CD1c-positive myeloid dendritic cell (primary cell): ENCODE results near the gene ATXN10.
"Not testable (repeated sequence)": the region's sequence is repeated elsewhere in the genome, so short reads cannot be mapped to it uniquely, and the experiment has no call there.

ENCODE experiments used
- DNase-seq: peaks from one replicate; pipeline ENCODE4 v3.0.0-alpha.2; 2016; ENCODE audit errors: extremely low spot score

The ATXN10 gene

DNA sequence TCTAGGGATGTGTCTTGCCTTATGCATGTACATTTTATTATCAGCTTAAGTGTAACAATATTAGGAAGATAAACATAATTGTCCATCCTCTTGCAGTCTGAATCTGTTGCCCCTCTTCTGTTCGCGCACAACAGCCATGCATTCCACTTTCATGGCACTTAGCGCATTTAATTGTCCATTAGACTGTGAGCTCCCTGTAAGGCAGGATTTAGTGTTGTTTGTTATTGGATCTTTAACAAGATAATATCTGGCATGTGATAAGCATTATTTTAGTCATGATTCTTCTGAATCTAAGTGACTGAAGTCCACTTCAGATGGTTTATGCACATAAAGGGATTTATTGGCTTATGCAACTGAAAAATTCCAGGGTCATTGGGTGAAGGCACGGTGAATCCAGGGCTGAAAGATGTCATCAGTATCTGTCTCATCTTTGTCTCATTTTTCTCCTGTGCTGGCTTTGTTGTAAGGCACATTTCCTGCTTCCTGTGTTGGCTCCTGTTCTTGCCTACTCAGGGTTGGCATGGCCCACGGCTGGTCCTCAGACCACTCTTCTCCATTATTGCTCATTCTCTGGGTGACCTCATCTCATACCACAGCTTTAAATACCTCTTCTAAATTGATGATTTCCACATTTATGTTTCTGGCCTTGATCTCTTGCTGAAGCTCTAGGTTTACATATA lies 37.6 kb downstream of the ATXN10 start:
- DNase-seq: no peak

DNA sequence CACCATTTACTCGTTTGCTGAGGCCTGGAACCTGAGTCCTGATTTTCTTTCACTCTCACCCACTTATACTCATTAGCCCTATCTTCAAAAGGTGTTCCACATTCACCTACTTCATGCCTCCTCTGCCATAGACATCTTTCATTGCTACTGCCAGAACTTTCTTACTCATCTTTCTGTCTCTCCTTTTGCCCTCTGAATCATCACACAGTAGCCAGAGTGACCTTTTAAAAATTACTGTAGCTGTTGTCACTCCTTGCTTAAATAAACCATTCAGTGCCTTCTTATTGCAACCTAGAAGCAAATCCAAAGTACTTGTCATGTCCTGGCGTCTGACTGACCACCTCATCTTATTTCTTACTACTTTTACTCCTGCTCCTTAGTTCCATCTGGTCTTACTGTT lies 38.2 kb downstream of the ATXN10 start:
- DNase-seq: no peak

DNA sequence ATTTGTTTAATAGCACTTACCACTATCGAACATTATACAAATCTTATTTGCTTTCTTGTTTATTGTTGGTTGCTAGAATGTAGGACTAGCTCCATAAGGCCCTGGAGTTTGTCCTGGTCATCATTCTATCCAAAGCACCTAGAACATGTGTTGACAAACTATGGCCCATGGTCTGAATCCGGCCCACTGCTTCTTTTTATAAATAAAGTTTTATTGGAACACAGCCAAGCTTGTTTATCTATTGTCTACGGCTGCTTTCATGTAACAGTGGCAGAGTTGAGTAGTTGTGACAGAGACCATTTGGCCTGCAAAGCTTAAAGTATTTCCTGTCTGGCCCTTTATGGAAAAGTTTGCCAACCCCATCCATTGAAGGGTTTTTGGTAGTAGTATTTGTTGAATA lies 38.8 kb downstream of the ATXN10 start:
- no peak for DNase-seq

DNA sequence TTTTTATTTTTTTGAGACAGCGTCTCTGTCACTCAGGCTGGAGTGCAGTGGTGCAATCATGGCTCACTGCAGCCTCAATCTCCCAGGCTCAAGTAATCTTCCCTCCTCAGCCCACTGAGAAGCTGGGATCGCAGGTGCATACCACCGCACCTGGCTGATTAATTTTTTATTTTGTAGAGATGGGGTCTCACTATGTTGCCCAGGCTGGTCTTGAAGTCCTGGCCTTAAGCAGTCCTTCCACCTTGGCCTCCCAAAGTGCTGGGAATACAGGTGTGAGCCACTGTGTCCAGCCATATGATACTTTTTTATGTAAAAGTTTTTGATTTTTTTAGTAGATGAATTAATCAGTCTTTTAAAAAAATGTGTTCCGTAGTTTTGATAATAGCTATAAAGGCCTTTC lies 42.8 kb downstream of the ATXN10 start:
- not testable (repeated sequence) for DNase-seq

DNA sequence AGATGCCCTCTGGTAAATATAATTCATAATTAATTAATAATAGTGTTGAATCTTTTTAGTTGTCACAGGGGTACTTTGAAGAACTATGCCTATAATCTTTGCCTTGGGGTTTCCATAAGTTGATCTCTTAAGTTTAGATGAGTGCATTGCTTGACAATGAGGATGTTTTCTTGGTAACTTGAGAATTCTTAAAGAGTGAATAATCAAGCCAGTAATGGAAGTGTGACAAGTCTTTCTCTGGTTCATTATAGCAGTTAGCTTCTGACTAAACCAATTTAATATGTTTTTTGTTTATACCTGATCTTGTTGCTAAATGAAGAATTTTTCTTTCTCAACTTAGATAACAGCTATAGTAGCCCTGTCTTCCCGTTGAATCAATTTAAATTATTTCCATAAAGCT lies 46.2 kb downstream of the ATXN10 start:
- DNase-seq: no peak

DNA sequence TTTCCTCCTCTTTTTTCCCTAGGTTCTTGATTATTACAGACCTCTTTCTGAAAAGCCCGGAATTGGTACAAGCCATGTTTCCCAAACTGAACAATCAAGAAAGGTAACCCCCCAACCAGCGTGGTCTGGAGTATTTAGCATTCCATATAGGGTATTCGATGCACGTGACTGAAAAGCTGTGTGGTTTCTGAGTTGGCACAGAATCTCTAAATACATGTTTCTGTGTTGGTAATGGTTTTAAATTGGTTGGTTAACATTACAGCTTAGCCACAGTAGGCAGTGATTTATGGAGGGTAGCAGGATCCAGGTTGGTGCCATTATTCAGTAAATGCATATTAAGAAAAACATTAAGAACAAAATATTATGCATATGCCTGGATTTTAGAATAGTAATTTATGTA lies 46.8 kb downstream of the ATXN10 start:
- DNase-seq: no peak

DNA sequence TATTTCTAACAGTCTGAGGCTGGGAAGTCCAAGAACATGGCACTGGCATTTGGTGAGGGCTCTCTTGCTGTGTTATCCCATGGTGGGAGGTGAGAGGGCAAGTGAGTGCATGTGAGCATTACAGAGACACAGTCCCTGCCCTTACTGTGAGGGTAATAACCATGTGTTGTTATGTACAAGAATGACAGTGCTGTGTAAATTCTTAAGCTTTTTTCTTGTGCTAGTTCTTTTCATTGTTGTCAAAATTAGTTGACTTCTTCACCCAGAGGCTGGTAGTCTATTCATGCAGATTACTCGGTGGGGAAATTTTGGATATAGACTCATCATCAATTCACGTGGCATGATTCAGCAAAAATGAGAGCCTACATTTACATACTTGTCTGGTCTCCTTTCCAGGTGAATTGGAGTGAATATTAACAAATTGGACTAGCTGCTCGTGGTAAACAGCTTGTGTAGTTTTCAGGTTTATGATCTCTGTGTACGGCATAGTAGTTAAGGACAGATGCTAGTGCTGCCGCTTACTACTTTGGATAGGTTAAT lies 49.3 kb downstream of the ATXN10 start:
- DNase-seq: no peak

DNA sequence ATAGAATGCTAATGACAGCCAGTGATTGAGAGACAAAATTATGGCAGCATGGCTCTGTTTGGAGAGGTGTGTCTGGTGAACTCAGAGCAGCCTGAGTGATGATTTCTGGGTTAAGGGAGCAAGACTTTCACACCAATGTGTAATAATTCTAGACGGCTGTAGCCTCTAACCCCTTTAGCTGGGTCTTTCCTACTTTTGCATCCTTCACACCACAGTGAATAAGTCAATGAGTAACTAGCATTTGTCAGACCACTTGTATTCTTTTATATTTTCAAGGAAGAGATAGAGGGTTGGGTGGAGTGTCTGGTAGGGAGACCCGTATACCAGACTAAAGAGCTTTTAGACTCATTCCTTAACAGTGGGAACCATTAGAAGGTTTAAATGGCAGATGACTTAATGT lies 50.4 kb downstream of the ATXN10 start:
- DNase-seq: no peak

DNA sequence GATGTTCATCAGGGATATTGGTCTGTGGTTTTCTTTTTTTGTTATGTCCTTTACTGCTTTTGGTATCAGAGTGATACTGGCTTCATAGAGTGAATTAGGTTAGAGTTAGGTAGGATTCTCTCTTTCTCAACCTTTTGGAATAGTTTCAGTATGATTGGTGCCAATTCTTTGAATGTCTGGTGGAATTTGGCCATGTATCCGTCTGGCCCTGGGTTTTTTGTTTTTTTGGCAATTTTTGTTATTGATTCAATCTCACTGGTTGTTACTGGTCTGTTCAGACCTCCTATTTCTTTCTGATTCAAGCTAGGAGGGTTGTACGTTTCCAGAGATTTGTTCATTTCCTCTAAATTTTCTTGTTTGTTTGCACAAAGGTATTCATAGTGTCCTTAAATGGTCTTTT lies 54.4 kb downstream of the ATXN10 start:
- DNase-seq: no peak

DNA sequence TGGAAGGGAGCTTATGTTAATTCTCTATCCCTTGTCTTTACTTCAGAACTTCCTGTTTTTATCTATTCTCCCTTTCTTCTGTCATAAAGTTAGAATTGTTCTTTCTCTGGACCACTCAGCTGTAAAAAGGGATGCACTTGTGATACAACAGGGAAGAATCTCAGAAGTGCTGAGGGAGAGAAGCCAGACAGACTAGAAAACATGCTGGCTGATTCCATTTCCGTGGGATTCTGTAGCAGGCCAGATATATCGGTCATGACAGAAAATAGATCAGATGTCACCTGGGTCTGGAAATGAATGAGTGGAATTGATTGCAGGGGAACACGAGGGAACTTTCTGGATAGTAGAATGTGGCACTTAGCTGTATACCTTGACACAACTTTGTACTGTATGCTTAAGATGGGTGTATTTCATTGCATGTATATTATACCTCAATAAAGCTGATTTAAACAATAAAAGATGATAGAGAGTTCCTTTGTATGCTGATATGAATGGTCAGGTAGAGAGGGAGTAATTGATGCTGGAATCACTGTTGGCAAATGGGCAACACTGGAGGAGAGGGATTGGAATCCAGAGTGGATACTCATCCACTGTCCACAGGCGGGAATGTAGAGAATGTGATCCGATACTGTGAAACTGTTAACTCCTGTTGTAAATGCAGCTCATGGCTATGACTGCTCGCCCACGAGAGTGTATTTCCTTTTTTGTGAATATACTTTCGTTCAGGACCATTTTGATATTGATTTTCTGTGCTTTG lies 59.6 kb downstream of the ATXN10 start:
- no peak for DNase-seq

DNA sequence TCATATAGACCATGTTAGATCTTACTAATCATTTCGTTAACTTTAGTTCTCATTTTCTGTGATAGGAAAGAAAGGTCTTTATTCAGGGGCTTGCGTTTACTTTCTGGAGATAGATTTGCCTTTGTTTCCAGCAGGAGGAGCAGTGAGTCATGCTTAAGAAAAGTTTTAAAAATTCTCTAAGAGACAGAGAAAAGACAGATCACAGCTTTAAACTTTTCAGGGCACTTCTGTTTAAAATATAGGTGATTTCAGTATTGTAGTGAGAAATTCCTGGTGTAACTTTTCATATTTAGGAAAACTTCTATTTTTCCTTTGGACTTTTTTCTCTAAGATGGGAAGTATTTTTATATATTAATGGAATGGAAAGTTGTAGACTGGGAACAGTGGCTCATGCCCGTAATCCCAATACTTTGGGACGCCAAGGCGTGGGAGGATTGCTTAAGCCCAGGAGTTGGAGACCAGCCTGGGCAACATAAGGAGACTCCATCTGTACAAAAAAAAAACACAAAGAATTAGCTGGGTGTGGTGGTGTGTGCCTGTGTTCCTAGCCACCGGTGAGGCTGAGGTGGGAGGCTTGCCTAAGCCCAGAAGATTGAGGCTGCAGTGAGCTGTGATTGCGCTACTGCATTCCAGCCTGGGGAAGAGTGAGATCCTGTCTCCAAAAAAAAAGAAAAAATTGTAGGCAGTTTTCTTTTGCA lies 60.3 kb downstream of the ATXN10 start:
- no peak for DNase-seq

DNA sequence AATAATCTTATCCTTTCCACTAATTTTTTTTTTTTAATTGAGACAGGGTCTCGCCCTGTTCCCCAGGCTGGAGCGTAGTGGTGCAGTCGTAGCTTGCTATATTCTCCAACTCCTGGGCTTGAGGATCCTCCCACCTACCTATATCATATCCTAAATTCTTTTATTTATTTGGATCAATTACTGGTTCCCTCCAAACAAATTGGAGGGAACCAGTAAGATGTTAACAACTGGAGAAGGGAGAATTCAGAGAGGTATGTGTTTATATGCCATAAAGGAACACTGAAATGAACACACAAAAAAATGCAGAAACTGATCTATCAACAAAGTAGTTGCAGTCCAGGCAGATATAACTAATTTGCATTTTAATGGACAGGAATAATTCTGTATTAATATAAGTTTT lies 63.6 kb downstream of the ATXN10 start:
- DNase-seq: no peak

DNA sequence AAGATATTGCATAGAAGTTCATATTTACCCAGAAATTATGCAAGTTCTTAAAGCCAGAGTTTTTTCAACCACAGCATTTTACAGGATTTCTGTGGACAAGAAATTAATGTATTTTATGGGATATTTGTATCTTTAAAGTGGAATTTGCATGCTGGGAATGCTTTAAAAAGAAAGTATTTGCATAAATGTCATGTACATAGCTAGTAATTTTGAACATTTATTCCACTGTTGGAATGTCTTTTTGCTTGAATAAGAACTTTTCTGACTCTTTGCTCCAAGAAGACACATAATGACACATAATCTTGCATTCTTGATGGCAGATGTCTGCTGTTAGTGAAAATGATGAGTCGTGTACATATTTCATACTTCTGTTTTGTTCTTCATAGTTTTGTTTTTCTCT lies 66.6 kb downstream of the ATXN10 start:
- no peak for DNase-seq

DNA sequence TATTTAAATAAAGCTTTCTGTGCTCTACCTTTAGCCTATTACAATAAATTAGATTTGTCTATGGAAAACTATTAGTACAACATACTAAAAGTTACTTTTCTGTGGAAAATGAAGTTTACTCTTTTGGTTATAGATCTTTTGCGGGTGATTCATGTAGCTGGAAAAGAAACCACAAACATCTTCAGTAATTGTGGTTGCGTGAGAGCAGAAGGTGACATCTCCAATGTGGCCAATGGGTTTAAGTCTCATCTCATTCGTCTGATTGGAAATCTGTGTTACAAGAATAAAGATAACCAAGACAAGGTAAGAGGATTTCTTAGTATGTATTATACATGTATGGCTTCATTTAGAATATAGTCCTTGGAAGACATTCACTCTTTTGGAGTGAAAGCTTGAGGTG lies 68.6 kb downstream of the ATXN10 start:
- no peak for DNase-seq

DNA sequence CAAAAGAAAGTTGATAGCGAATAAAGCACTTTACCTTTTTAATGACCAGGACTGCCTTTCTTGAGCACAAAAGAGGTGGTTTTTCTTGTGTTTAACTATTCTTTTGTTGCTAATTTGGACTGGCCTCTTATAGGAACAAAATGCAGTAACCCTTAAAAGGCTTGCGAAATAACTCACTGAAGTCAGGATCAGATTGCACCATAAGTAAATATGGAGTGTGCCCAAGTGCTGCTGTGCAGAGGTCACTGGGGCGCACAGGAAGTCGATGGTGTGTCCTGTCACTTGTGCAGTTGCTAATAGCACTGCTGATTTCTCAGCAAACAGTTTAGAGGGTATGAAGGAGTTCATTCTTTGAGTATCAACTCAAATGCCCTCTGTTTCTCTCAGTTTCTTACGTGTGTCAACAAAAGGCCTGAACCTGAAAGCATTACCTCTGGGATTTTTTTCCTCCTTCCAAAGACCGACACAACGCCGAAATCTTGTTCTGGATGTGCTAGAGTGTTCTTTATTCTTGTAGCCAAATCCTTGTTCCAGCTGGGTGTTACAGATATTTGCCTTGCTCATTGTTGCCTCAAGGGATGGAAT lies 71.3 kb downstream of the ATXN10 start:
- DNase-seq: peak; percentile 9

DNA sequence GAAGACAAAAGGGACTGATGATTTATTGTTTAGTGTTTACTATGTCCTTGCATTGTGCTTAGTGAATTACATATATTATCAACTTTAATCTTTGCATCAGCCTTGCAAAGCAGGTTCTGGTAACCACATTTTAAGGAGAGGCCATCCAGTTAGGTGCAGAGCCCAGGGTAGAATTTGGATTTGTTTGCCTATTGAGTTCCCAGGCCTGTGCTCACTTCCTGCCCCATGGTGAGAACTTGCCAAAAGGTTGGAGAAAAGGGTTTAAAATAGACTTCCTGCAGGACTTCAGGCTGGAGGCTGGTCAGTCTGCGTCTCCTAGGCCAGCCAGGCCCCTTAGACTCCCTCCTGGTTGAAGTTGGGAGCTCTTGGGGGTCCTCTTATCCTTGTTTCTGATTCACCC lies 72.1 kb downstream of the ATXN10 start:
- no peak for DNase-seq

DNA sequence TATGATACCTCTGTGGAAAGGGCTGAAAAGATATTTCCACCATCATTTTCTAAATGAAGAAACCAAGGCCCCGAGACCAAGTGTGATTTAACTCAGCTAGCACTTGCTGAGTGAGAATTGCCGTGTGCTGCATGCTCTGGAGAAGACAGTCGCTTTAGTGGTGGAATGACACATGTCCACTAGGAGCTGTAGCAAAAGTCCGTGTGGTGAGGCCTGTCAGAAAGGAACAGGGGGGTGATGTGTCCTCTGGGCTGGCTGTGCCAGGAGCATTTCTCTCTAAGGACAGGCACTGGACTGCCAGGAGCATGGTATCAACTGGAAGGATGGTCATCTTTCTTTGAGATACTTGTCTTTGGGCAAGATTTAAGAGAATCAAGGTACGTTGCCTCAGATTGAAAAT lies 72.8 kb downstream of the ATXN10 start:
- no peak for DNase-seq

DNA sequence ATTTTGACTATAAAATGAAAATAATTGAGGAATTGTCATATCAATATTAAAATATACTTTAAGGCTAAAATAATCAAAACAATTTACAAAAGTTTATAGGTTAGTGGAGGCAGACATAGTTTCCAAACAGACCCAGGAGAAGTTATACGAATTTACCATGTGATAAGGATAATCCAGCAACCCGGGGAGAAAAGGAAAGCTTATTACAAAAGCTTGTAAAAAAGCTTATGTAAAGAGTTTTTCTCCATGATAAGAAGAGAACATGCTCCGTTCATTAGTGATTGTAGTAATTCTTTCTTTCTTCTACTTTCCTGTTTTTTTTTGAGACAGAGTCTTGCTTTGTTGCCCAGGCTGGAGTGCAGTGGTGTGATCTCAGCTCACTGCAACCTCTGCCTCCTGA lies 79.0 kb downstream of the ATXN10 start:
- no peak for DNase-seq

DNA sequence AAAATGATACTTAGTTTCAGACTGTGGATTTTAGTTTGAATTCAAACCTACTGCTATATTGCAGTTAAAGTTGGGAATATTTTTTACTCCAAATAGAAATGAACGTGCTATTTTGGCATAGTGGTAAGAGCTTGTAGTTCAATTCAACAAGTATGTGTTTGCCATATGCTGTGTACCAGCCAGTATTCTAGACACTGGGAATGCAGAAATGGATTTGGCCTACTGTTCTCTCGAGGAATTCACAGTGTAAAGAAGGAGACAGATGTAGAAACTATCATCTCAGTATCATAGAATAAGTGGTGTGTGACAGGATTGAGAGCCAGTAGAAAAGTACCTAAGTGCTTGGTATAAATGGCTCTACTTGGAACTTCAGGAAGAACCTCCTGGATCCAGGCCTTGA lies 80.4 kb downstream of the ATXN10 start:
- no peak for DNase-seq

DNA sequence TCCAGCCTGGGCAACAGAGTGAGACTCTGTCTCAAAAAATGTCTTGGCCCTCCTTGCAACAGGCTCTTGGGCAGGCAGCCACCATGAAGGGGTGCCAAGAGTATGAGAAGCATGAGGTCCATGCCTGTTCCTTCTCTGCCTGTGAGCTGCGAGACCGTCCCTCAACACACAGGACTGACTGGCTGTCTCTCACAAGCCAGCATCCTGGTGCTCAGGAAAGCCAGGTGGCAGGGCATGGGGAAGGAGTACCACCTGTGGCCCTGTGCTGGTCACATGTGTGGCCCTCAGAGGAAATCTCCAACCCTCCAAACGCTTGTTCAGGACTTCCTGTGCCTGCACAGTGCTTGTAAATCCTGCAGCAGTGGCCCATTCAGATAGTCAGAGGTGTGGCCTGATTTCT lies 83.2 kb downstream of the ATXN10 start:
- DNase-seq: no peak

DNA sequence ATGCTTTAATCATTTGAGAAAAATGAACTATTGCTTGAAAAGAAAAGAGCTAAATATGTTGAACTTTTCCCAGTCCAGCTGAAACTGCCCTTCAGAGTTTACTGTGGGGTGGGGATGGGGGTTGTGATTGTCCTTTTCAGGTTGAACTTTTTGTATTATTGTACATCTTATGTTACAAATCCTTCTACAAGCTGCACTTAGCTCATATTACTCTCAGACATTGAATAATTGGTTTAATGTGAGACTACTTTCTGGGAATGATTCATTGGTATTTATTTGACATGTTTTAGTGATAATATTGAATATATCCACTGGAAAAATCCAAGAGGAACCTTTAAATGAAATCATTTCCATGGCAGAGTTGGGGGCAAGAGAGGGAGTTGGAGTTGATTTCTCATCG lies 84.9 kb downstream of the ATXN10 start:
- no peak for DNase-seq

DNA sequence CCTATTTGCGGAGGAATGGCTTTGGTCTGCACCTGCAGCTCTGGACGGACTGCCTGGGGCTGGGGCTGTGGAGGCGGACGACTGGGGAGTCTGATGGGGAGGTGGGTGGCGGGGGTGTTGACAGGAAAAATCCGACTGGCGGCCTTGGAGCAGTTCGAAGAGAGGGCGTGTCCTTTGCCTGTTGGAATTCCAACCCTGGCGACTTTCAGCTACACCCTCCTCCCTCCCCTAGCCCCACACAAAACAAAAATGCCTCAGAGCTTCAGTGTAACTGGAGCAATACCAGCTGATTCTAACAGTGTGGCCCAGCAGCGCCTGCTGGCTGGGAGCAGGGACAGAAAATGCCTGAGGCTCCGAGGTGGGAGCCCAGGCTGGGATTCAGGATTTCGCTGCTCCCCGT lies 85.4 kb downstream of the ATXN10 start:
- no peak for DNase-seq

DNA sequence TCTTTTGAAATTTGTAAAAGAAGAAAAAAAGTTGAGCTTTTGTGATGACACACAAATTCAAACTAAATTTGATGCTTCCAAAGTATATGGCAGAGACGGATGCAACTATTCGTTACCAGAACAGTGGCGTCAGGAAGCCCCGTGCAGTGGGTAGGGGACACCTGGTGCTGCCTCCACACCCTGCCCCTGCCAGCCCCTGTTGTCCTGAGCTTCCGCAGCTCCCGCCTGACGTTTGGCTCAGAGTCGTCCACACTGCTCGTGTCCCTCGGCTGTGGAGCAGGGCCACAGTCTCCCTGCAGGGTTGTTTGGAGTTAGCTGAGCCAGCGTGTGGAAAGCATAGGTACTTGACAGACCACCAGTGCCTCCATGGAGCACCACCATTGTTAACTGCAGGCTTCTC lies 86.3 kb downstream of the ATXN10 start:
- no peak for DNase-seq
